Measurements from ENCODE around the gene PEX11G. TPM values are rescaled to one million over a fixed set of nuclear protein-coding genes. Genes with fewer than 3 reads are reported as not detected.

Gene PEX11G
- total and polyA plus RNA-seq, 9 of the 15 experiments (the other 6 are each of a cell fraction or from before 2014, with no cell fraction given), result 0.07 to 3.2 (median 0.70) TPM; not detected in 1

GRCh38 chr19:7497292-7497691 lies 8.5 kb upstream of the PEX11G start (continued):
- TF ChIP-seq MAFG (tag; conservative IDR thresholded peaks at IDR 0.05) (no peak), CTCF (IDR thresholded peaks at IDR 0.05 in 2 of 3, conservative IDR thresholded peaks at IDR 0.05 in 1 of 3; ENCODE audit: insufficient read depth in 2 of 3, low read depth in 1 of 3, low read length in 3 of 3) (peak; percentile 51 to 79 (median 52))

- no TSS peak for BruUV-seq (replicated peaks)
- H3K79me2 ChIP-seq (ENCODE audit: control insufficient read depth, insufficient read depth, low read length), result no peaks in the 10 kb centered on the region
- H2AFZ ChIP-seq (ENCODE audit: low read depth, low read length), result peak overlapping the region; percentile 100
- H3K9me3 ChIP-seq (replicated peaks; ENCODE audit: control insufficient read depth, insufficient read depth, low read depth, low read length), result no peaks in the 10 kb centered on the region; the same call in 1 of the 2 replicates
- peak overlapping the region; percentile 82 for H3K4me2 ChIP-seq (ENCODE audit: insufficient read depth, low read length)
- no peaks in the 10 kb centered on the region for H3K36me3 ChIP-seq (ENCODE audit: control insufficient read depth, insufficient read depth, low read length)
- peak overlapping the region; percentile 81 for H3K27ac ChIP-seq (ENCODE audit: extremely low read depth, low read depth, low read length)
- H3K9me1 ChIP-seq (ENCODE audit: control insufficient read depth, insufficient read depth, low read length), result no peaks in the 10 kb centered on the region
- FAIRE-seq (peak; percentile 87), DNase-seq (ENCODE audit: extremely low read depth in 1 of 4, low spot score in 3 of 4) (peak; percentile 40 to 73 (median 58)), ATAC-seq (peak; percentile 92)
- H3K4me1 ChIP-seq (replicated peaks in 1 of 2; ENCODE audit: control insufficient read depth in 2 of 2, insufficient read depth in 2 of 2, low read length in 2 of 2), result peaks cover 10 to 11% of the 10 kb centered on the region in 2 experiments
- peak overlapping the region; percentile 47 to 80 for H3K9ac ChIP-seq (ENCODE audit: insufficient read depth in 1 of 2, low read depth in 2 of 2, low read length in 2 of 2)
- ChIA-PET POLR2A (interaction anchor here (0.6 to 1.0 kb wide), 3 partner anchors 11 to 1037 kb away, joined by 3 to 4 read pairs (median 3); partner anchors contain the start of gene MCOLN1), CTCF (ENCODE audit: low intra/inter-chr PET ratio) (interaction anchor here (0.6 kb wide), 1 partner anchor 32 kb away, joined by 5 read pairs; no protein-coding TSS in a partner anchor)
- H3K27me3 ChIP-seq (ENCODE audit: control insufficient read depth in 2 of 2, insufficient read depth in 2 of 2, low read length in 2 of 2), result no peaks in the 10 kb centered on the region
- in situ Hi-C loops (cut with MboI), result no loop called here
- 14% methylated on average over 10 of the region's 13 CpGs for WGBS (ENCODE audit: insufficient coverage, low coverage, missing lambda C conversion rate)
- H3K4me3 ChIP-seq, result no peak overlapping the region
- no peaks in the 10 kb centered on the region for H4K20me1 ChIP-seq (replicated peaks; ENCODE audit: control insufficient read depth, insufficient read depth, low read length)
- intact Hi-C loops (cut with micrococcal nuclease), result no loop called here
- TF ChIP-seq HOMEZ (CRISPR knock-in tag; IDR thresholded peaks at IDR 0.05) (no peak), RBM17 (IDR thresholded peaks at IDR 0.05; ENCODE audit: borderline replicate concordance, low read depth, low read length) (no peak), PRMT5 (CRISPR knock-in tag; IDR thresholded peaks at IDR 0.05) (no peak), ZNF398 (CRISPR knock-in tag; IDR thresholded peaks at IDR 0.05) (no peak), NFXL1 (CRISPR knock-in tag; IDR thresholded peaks at IDR 0.05) (no peak), SIRT6 (IDR thresholded peaks at IDR 0.05; ENCODE audit: low read depth, low read length) (no peak), RBM22 (IDR thresholded peaks at IDR 0.05; ENCODE audit: low read depth, low read length, poor library complexity, severe bottlenecking) (no peak), CC2D1A (IDR thresholded peaks at IDR 0.05) (peak; percentile 44; the same call in 1 of the 2 replicates), ZNF444 (CRISPR knock-in tag; IDR thresholded peaks at IDR 0.05) (no peak), MCM7 (IDR thresholded peaks at IDR 0.05) (0 out of 4 replicates have a peak, but pooled peaks have one; percentile 39 to 59), TAL1 (IDR thresholded peaks at IDR 0.05) (0 out of 2 replicates have a peak, but pooled peaks have one; percentile 17), ZNF165 (CRISPR knock-in tag; IDR thresholded peaks at IDR 0.05; ENCODE audit: borderline replicate concordance) (no peak), ZNF146 (CRISPR knock-in tag; IDR thresholded peaks at IDR 0.05; ENCODE audit: unreplicated experiment) (no peak)
Measured at GRCh38 chr19:7494416-7495098, 5.7 kb upstream of the PEX11G start.

All from K562 (cell line).